Measurements from ENCODE around the gene CNTRL.

Gene CNTRL

DNA sequence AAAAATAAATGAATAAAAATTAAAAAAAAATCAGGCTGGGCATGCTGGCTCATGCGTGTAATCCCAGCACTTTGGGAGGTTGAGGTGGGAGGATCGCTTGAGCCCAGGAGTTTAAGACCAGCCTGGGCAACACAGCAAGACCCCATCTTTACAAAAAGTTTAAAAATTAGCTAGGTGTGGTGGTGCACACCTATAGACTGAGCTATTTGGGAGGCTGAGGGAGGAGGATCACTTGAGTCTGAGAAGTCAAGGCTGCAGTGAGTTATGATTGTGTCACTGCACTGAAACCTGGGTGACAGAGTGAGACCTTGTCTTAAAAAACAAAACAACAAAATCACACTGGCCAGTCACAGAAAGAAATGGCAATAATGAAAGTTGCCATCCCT is 3.4 kb upstream of the CNTRL start:
- TF ChIP-seq, protein P1, sequence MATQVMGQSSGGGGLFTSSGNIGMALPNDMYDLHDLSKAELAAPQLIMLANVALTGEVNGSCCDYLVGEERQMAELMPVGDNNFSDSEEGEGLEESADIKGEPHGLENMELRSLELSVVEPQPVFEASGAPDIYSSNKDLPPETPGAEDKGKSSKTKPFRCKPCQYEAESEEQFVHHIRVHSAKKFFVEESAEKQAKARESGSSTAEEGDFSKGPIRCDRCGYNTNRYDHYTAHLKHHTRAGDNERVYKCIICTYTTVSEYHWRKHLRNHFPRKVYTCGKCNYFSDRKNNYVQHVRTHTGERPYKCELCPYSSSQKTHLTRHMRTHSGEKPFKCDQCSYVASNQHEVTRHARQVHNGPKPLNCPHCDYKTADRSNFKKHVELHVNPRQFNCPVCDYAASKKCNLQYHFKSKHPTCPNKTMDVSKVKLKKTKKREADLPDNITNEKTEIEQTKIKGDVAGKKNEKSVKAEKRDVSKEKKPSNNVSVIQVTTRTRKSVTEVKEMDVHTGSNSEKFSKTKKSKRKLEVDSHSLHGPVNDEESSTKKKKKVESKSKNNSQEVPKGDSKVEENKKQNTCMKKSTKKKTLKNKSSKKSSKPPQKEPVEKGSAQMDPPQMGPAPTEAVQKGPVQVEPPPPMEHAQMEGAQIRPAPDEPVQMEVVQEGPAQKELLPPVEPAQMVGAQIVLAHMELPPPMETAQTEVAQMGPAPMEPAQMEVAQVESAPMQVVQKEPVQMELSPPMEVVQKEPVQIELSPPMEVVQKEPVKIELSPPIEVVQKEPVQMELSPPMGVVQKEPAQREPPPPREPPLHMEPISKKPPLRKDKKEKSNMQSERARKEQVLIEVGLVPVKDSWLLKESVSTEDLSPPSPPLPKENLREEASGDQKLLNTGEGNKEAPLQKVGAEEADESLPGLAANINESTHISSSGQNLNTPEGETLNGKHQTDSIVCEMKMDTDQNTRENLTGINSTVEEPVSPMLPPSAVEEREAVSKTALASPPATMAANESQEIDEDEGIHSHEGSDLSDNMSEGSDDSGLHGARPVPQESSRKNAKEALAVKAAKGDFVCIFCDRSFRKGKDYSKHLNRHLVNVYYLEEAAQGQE (IDR thresholded peaks at IDR 0.05; ENCODE audit: insufficient read depth in 1 of 2, low read depth in 2 of 2, low read length in 2 of 2), result no peak
- TF ChIP-seq POLR2AphosphoS5 (IDR thresholded peaks at IDR 0.05; ENCODE audit: low read depth, low read length) (no peak), FOXP2 (optimal IDR thresholded peaks at IDR 0.05; ENCODE audit: borderline replicate concordance, extremely low read depth, extremely low read length, insufficient read depth) (no peak), SIN3A (IDR thresholded peaks at IDR 0.05; ENCODE audit: borderline replicate concordance, insufficient read depth, low read length) (no peak), TAF1 (IDR thresholded peaks at IDR 0.05; ENCODE audit: borderline replicate concordance, insufficient read depth, low read length) (no peak)

DNA sequence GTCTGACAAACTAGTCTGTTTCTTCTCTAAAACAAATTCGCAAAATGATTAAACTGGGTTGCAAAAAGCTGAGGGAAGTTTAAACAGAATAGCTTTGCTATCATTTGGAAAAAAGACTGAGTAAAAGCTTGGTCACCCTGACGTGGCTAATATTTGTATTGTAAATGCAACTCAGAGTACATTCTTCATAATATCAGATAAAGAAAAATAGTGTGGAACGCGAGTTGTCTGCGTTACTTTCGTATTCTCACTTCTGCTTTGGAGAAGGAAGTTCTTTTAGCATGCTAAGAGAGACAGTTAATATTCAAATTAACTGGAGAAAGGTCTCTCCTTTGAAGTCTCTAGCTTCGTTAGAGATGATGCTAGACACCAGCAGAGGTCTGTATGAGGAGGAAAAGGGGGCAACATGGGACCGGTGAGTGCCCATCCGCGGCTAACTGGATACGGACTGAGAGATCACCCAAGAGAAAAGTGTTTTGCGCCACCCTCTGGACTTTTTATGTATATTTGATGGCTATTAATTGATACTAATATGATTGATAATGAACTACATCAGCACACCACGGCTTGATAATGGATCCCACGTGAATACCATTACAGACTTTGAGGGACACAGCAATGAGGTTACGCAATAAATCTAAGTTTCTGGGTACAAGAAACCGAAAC is 2.9 kb upstream of the CNTRL start:
- TF ChIP-seq TAF1 (IDR thresholded peaks at IDR 0.05; ENCODE audit: borderline replicate concordance, insufficient read depth, low read length) (no peak), POLR2AphosphoS5 (IDR thresholded peaks at IDR 0.05; ENCODE audit: low read depth, low read length) (no peak), FOXP2 (optimal IDR thresholded peaks at IDR 0.05; ENCODE audit: borderline replicate concordance, extremely low read depth, extremely low read length, insufficient read depth) (no peak), SIN3A (IDR thresholded peaks at IDR 0.05; ENCODE audit: borderline replicate concordance, insufficient read depth, low read length) (no peak)
- TF ChIP-seq, protein P1 (IDR thresholded peaks at IDR 0.05; ENCODE audit: insufficient read depth in 1 of 2, low read depth in 2 of 2, low read length in 2 of 2), result no peak

DNA sequence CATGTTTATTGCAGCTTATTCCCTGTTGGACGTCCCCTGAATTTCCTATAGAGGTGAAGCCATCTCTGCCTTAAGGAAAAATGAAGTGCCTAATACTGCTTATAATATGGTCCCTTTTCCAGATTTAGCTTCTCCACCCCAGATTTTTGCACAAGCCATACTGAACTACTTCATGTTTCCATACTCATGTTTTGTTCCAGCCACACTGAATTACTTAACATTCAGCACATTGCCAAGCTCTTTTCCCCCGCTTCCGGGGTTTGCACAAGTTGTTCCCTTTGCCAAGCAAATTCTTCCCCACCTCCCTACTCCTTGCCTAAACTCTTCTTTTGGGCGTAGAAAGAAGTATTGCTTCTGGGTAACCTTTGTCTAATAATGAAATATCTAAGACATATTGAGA is 1.7 kb upstream of the CNTRL start:
- TF ChIP-seq, protein P1 (IDR thresholded peaks at IDR 0.05; ENCODE audit: insufficient read depth in 1 of 2, low read depth in 2 of 2, low read length in 2 of 2), result no peak
- TF ChIP-seq SIN3A (IDR thresholded peaks at IDR 0.05; ENCODE audit: borderline replicate concordance, insufficient read depth, low read length), result no peak
- TF ChIP-seq POLR2AphosphoS5 (IDR thresholded peaks at IDR 0.05; ENCODE audit: low read depth, low read length), result no peak
- no peak for TF ChIP-seq TAF1 (IDR thresholded peaks at IDR 0.05; ENCODE audit: borderline replicate concordance, insufficient read depth, low read length)

DNA sequence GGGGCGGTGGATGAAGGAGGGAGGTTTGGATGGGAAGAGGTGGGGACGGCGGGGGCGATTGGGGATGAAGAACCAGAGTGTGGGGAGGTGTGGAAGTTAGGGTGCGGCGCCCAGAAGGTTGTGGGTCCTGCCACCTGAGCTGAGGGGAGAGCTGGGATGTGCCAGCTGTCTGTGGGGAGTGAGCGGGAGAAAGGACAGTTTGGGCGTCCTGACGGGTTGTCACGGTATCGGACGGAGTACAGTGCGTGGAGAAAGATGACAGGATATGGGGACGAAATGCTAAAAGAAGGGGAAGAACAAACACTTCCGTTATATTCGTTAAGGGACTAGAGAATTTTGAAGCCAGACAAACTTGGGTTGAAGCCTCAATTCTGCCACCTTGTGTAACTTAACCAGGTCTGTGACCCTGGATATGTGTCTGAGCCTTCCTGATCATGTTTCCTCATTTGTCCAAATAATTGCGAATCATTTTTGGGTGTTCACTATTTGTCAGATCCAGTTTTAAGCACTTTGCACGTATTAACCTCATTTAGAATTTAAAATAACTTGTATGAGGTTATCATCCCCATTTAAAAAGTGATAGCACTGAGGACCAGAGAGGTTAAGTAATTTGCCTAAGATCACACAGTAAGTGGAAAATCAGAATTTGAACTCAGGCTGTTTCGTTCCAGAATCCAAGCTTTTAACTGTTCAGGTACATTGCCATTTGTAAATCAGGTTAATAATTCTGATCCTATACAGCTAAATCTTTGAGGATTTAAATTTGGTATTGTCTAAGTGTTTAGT is 689 bp downstream of the CNTRL start:
- no peak for TF ChIP-seq POLR2AphosphoS5 (IDR thresholded peaks at IDR 0.05; ENCODE audit: low read depth, low read length)
- no peak for TF ChIP-seq TAF1 (IDR thresholded peaks at IDR 0.05; ENCODE audit: borderline replicate concordance, insufficient read depth, low read length)
- no peak for TF ChIP-seq SIN3A (IDR thresholded peaks at IDR 0.05; ENCODE audit: borderline replicate concordance, insufficient read depth, low read length)
- TF ChIP-seq, protein P1 (IDR thresholded peaks at IDR 0.05; ENCODE audit: insufficient read depth in 1 of 2, low read depth in 2 of 2, low read length in 2 of 2), result no peak
- TF ChIP-seq FOXP2 (optimal IDR thresholded peaks at IDR 0.05; ENCODE audit: borderline replicate concordance, extremely low read depth, extremely low read length, insufficient read depth), result no peak
